OCI-LY1 (cell line): ENCODE measurements around the gene CFAP61.

Experiments used
- CTCF ChIP-seq: fragments of 200-600 bp; sonication (generic), shearing (Covaris generic); IDR thresholded peaks from 2 replicates; pipeline ENCODE4 v1.5.1; 2017; ENCODE audit warnings: mild to moderate bottlenecking, antibody characterized with exemption, low read length, moderate library complexity, mixed read lengths
- EZH2 ChIP-seq: fragments of 200-600 bp; sonication (generic), shearing (Covaris generic); IDR thresholded peaks from 2 replicates; pipeline ENCODE4 v1.8.0; 2017; ENCODE audit warnings: borderline replicate concordance, mixed run types, mild to moderate bottlenecking, antibody characterized with exemption, low read length, moderate library complexity, mixed read lengths

GRCh38 chr20:20100881-20101280 is 48.5 kb downstream of the CFAP61 start:
- TF ChIP-seq CTCF (no peak), EZH2 (no peak)
